Upper lobe of right lung (tissue), 1 donor: ENCODE measurements around the gene KIF25. TPM values are rescaled to one million over a fixed set of nuclear protein-coding genes. Genes with fewer than 3 reads are reported as not detected.
"Not testable (repeated sequence)": the region's sequence is repeated elsewhere in the genome, so short reads cannot be mapped to it uniquely, and the experiment has no call there.

Experiments
- ATAC-seq: fragments of 200-7000 bp; cut with Tn5 transposase; one replicate; pipeline ENCODE4 v1.9.1; 2020; ENCODE audit warnings: mild to moderate bottlenecking, moderate library complexity
- DNase-seq: peaks from one replicate; pipeline ENCODE4 v3.0.0-alpha.2; 2020
- H3K27ac ChIP-seq: fragments of 200-600 bp; one replicate; pipeline ENCODE4 v1.8.0; 2022
- H3K27me3 ChIP-seq: fragments of 200-600 bp; one replicate; pipeline ENCODE4 v1.8.0; 2022; ENCODE audit warnings: mild to moderate bottlenecking
- H3K36me3 ChIP-seq: fragments of 200-600 bp; one replicate; pipeline ENCODE4 v1.8.0; 2022
- H3K4me1 ChIP-seq: fragments of 200-600 bp; one replicate; pipeline ENCODE4 v1.8.0; 2022
- H3K4me3 ChIP-seq: fragments of 200-600 bp; one replicate; pipeline ENCODE4 v1.8.0; 2022; ENCODE audit warnings: mild to moderate bottlenecking
- H3K9me3 ChIP-seq: fragments of 200-600 bp; one replicate; pipeline ENCODE4 v1.8.0; 2022
- CTCF ChIP-seq: fragments of 200-600 bp; IDR thresholded peaks from one replicate; pipeline ENCODE4 v1.8.0; 2022; ENCODE audit warnings: antibody characterized with exemption
- intact Hi-C: fragments of 100-400 bp; cut with DNase I; formaldehyde crosslinking; loops from one replicate; pipeline ENCODE4 v1.11.0; 2022
- total RNA-seq: library from RNA; stranded (reverse); fragmentation: NEBNext Ultra II Directional; extraction: Animal tissue kit (Norgen Biotek cat#: 25700); gene quantifications from one replicate; pipeline ENCODE4 v1.2.1, GENCODE V29; 2021
- donor health status: DM: no; HTN: yes; CAD: no; lungs with severe emphysema.

KIF25 gene
- total RNA-seq, 1 donor from 2014 or later, result 0.96 TPM

- no peak for DNase-seq
- intact Hi-C loops, result no loop called here
- no peaks in the 10 kb centered on the region for H3K36me3 ChIP-seq
Observed at GRCh38 chr6:168000198-168001028, 2.9 kb downstream of the KIF25 start.

GRCh38 chr6:168001029-168001332, 3.5 kb downstream of the KIF25 start:
- intact Hi-C loops, result no loop called here

More at GRCh38 chr6:168000198-168001028, 2.9 kb downstream of the KIF25 start:
- Histone ChIP-seq H3K27me3 (no peaks in the 10 kb centered on the region), H3K9me3 (no peaks in the 10 kb centered on the region), H3K4me3 (no peak overlapping the region), H3K4me1 (no peaks in the 10 kb centered on the region), H3K27ac (no peak overlapping the region)
- no peak for TF ChIP-seq CTCF
- ATAC-seq, result no peak

GRCh38 chr6:168001514-168001913, 4.0 kb downstream of the KIF25 start:
- H3K27ac ChIP-seq, ATAC-seq, DNase-seq, H3K27me3 ChIP-seq, H3K4me3 ChIP-seq, H3K9me3 ChIP-seq, H3K36me3 ChIP-seq, H3K4me1 ChIP-seq, intact Hi-C loops: not testable (repeated sequence)

More at GRCh38 chr6:168001029-168001332, 3.5 kb downstream of the KIF25 start:
- no peak for TF ChIP-seq CTCF
- Histone ChIP-seq H3K36me3 (no peaks in the 10 kb centered on the region), H3K4me1 (no peaks in the 10 kb centered on the region), H3K27me3 (no peaks in the 10 kb centered on the region), H3K9me3 (no peaks in the 10 kb centered on the region), H3K27ac (no peak overlapping the region), H3K4me3 (no peak overlapping the region)
- ATAC-seq (no peak), DNase-seq (no peak)

GRCh38 chr6:168002804-168003203, 5.3 kb downstream of the KIF25 start:
- DNase-seq (no peak), ATAC-seq (no peak)

GRCh38 chr6:168004023-168004422, 6.6 kb downstream of the KIF25 start:
- no peaks in the 10 kb centered on the region for H3K4me1 ChIP-seq
- H3K4me3 ChIP-seq, result no peak overlapping the region
- intact Hi-C loops, result no loop called here
- no peaks in the 10 kb centered on the region for H3K9me3 ChIP-seq
- H3K27me3 ChIP-seq, result no peaks in the 10 kb centered on the region
- TF ChIP-seq CTCF, result no peak
- H3K36me3 ChIP-seq, result no peaks in the 10 kb centered on the region
- DNase-seq (no peak), ATAC-seq (no peak)
- H3K27ac ChIP-seq, result no peak overlapping the region

More at GRCh38 chr6:168002804-168003203, 5.3 kb downstream of the KIF25 start:
- Histone ChIP-seq H3K4me1 (no peaks in the 10 kb centered on the region), H3K4me3 (no peak overlapping the region), H3K27ac (no peak overlapping the region), H3K27me3 (no peaks in the 10 kb centered on the region), H3K36me3 (no peaks in the 10 kb centered on the region), H3K9me3 (no peaks in the 10 kb centered on the region)
- intact Hi-C loops, result no loop called here
- TF ChIP-seq CTCF, result no peak

GRCh38 chr6:168004945-168005344, 7.5 kb downstream of the KIF25 start:
- Histone ChIP-seq H3K27me3 (no peaks in the 10 kb centered on the region), H3K9me3 (no peaks in the 10 kb centered on the region), H3K4me3 (no peak overlapping the region), H3K36me3 (no peaks in the 10 kb centered on the region), H3K27ac (no peak overlapping the region), H3K4me1 (no peaks in the 10 kb centered on the region)
- ATAC-seq (no peak), DNase-seq (no peak)
- no peak for TF ChIP-seq CTCF
- intact Hi-C loops, result no loop called here
